RCC 7860 (cell line): Measurements from ENCODE around the gene PSORS1C2.

Source experiments
- DNase-seq: peaks from one replicate; pipeline ENCODE4 v3.0.0-alpha.2; 2015; ENCODE audit warnings: low spot score
- FAIRE-seq: peaks from 2 replicates; lab custom pipeline; 2012; peaks lifted over from hg19 to GRCh38; lab: Jason Lieb, UNC

Gene PSORS1C2

DNA sequence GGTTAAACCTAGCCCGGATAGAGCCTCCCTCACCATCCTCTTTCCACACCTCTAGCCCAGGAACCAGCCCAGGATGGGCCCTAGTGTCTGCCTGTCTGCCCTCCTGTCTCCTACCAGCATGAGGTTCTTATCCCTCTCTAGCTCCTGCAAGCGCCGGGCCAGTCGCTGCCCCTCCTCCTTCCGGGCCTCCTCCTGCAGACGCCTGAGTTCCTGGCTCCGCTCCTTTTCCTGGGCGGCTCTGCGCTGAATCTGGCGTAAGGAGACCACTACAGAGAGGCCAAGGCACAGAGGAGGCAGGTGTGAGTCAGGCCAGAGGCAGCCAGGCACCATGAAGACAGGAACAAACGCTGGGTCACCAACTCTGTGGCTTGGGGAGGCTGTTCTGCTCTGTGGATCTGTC is 4.3 kb upstream of the PSORS1C2 start:
- DNase-seq (peak; percentile 83), FAIRE-seq (peak; percentile 63)

GRCh38 chr6:31142361-31142761 is 3.5 kb upstream of the PSORS1C2 start:
- DNase-seq (no peak), FAIRE-seq (no peak)

- DNase-seq (no peak), FAIRE-seq (no peak)
Observed at GRCh38 chr6:31140643-31141042, 1.8 kb upstream of the PSORS1C2 start.

DNA sequence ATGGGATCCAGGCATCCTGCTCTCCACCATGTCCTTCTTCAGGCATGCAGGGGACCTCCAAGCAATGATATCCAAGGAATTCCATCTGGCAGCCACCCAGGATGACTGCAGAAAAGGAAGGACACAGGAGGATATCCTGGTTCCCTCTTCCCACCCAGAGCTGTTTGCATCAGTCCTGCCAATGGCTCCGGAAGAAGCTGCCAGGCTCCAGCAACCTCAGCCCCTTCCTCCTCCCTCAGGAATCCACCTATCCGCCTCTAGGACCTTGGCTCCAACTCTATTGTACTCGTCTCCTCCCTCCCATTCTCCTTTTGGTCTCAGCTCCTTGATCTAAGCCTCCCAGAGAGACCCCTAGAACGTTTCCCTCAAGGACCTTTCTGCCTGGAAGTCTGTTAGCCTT is 733 bp upstream of the PSORS1C2 start:
- FAIRE-seq = no peak
- DNase-seq = peak; percentile 72

DNA sequence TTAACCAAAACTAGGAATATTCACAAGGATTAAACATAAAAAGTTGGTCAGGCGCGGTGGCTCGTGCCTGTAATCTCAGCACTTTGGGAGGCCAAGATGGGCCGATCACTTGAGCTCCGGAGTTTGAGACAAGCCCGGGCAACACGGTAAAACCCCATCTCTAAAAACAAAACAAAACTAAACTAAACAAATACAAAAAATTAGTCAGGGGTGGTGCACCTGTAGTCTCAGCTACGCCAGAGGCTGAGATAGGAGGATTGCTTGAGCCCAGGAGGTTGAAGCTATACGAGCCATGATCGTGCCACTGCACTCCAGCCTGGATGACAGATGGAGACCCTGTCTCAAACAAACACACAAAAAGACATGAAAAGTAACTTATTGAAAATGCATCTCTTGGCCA is 3.2 kb downstream of the PSORS1C2 start:
- FAIRE-seq (no peak), DNase-seq (no peak)

DNA sequence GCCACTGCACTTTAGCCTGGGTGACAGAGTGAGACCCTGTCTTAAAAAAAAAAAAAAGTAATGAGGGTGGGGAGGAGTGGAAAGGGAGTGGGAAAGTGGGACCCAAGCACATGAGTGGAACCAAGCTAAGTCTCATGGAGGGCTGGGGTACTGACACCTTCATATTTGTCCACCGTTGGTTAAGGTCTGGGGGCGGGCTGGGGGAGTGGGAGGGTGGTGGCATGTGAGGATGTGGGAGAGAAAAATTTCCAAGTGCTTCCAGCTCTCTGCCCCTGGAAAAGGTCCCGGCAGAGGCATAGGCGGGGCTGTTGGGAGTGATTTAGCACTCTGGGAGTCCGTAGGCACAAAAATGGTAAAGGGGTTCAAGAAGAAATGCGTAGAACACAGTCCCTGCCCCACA is 6.1 kb downstream of the PSORS1C2 start:
- FAIRE-seq = no peak
- DNase-seq = no peak

DNA sequence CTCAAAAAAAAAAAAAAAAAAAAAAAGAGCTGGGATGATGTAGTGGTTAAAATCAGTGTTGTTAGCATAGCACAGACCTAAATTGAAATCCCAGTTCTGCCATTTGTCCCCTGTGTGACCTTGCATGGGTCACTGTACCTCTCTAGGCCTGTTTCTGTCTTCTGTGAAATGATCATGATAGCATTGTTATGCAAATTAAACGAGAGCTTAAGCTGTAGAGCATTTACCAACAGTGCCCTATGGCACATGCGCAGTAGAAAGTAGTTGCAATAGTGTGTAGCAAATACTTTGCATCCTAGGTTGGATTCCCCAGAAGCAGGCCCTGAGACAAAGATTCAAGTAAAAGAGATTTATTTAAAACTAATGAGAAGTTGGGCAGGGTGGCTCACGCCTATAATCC is 7.3 kb downstream of the PSORS1C2 start:
- no peak for DNase-seq
- no peak for FAIRE-seq

- no peak for FAIRE-seq
- no peak for DNase-seq
Observed at GRCh38 chr6:31130751-31131150, 8.1 kb downstream of the PSORS1C2 start.

DNA sequence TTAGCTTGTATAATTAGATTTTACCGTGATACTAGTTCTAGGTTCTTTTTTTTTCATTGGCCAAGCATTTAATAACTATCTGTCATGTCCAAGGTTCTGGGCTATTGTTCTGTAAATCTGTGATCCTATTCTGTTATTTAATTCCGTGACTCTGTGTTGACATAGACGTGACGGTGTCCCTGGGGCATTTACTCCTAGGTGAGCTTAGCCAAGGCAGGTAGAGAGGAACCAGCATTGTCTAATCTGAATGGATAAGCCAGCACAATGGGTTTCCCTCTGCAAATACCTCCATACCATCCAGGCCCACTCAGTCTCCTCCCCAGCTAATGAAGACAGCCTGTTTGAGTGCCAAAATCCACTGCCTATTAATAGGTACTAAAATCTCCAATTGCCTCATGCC is 9.7 kb downstream of the PSORS1C2 start:
- DNase-seq (no peak), FAIRE-seq (no peak)

DNA sequence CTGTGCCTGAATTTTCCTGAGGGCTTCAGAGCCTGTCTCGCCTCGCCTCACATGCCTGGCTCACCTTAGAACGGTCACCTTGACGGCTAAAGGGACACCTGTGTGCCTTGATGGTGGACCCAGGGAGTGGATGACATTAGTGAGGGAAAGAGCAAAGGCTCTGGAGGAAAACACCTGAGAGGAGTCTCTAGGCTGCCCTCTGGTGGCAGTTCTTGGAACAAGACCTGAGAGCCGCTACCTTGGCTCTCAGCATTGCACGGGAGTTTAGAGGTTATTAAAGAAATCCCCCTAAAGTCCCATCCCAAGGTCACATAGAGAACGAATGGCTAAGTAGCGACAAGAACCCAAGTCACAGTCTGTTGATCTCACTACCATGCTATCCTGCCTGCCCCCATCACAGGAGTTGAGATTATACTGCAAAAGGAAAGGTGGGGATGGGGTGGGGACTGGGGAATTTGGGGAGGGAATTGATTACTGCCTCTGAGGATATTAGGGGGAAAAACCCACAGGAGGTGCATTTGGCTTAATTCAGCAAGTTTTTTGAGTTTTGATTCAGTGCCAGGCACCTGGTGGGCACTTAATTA is 10.7 kb downstream of the PSORS1C2 start:
- FAIRE-seq (no peak), DNase-seq (peak; percentile 11)

DNA sequence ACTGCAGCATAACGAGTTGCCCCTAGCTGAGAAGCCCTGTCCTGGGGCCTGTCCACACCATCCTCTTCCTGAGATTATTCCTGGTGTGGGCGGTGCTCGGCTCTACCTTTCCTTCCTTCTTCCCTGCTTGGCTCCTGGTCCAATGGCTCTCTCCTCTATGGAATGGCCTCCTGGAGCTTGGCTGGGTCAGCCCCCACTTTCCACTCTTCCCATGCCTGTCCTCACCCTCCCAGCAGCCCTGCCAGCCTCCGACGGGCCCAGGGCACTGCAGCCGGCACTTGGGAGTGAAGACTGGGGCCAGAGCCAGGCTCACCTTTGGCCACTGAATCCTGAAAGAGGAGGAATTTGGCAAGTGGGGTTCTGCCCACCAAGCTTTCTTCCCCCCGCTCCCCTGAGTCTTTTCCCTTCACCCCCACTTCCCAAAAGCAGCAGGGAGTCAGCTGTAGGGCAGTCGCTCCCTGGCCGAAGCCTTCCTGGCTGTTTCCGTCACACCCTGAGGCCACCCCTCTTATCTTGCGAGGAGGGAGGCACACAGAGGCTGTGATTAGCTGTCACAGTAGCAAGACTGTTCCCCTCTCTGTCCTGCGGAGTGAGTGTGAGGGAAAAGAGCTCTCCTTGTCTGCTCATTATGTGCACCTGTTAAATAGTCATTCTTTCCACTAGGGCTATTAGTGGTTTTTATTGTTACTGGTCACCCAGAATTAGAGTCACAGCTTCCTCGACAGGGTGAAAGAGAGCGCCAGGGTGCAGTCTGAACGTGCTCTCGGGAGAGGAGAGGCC is 12.3 kb downstream of the PSORS1C2 start:
- no peak for FAIRE-seq
- no peak for DNase-seq

GRCh38 chr6:31125586-31126363 is 13.1 kb downstream of the PSORS1C2 start:
- DNase-seq (peak; percentile 34), FAIRE-seq (no peak)

DNA sequence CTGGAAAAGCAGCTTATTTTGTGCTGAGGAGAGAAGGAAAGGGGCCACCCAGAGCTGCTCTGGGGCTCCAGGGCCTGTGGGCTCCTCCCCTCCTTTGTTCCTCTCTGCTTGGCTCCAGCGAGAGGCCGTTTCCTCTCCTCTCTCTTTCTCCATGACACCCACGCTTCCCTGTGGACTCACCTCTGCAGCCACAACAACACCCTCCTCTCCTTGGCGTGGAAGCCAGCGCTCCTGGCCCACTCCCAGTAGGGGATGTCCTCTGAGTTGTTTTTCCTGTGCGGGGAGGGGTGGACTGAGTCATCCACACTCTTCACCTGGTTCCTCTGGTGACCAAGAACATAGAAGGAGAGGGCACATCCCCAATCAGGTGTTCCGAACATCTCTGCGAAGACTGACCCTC is 13.7 kb downstream of the PSORS1C2 start:
- DNase-seq = peak; percentile 40
- no peak for FAIRE-seq

DNA sequence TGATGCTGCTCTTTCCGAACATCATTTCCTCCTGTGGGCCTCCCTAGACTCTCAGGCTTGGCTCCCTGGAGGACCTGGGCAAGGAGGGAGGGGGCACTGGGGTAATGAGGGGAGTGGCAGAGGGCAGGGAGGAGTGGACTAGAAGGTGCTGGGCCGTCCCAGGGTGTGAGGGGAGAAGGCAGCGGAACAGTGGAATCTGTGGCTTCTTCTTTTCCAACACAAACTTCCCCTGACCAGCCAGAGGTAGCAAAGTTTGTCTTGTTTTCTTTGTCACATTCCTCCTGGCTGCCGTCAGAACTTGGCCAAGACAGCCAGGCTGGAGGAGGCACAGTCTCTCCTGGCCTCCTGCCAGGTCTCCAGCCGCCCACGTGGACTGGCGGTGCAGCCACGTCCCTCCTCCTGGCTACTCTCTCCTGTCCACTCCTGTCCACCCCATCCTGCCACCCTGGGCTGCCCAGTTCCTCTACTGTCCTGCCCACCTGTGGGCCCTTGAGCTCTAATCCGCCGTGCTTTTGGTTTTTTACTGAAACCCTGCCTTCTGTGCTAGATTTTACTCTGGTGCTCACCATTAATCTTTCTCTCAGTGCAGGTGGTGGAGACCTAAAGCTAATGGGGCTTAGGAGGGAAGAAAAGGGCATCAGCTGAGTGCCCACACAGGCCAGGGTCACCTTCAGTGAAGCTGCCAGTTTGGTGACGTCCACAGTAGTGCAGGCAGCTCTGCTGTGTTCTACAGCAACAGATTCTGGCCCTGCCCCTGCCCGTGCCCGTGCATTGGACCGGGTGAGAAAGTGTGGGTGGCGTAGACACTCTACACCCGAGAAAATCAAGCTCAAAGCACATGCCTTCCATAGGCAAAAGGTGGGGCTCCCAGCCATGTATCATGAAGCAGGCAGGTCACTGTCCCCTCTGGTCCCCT is 15.8 kb downstream of the PSORS1C2 start:
- peak; percentile 94 for DNase-seq

GRCh38 chr6:31121131-31121790 is 17.6 kb downstream of the PSORS1C2 start:
- DNase-seq = no peak
- no peak for FAIRE-seq

More for the DNA sequence above, 15.8 kb downstream of the PSORS1C2 start:
- peak; percentile 88 for FAIRE-seq

DNA sequence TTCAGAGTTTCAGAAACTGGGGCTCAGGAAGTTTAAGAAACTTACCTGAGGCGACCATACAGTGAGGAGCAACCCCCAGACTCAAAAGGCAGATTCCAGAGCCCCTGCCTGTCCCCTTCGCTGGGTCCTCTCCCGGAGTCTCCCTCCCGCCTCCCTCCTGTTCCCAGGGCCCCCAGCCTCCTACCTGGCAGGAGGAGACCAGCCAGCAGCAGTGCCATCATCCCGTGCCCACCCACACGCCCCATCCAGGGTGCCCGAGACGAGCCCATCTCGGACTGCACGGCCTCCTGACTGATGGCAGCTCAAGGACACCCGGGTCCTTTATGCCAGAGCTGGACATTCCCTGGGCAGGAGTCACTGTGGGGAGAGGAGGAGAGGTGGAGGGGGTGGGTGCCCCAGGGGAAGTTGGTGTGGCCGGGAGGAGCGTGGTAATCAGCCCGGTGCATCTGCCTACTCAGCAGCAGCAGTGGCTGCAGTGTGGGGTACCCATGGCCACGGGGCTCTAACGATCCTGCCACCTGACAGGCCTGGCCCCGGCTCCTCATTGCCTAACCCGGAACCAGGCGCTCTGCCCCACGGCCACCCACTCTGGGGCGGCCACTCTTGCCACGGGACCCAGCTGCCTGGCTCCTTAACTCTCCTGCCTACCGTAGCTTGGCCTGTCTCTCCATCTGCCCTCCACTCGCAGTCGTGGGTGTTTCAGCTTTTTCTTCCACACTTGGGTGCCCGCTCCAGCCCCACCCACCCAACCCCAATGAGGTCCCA is 18.5 kb downstream of the PSORS1C2 start, which contains the start of gene CDSN:
Gene CDSN (minus strand): TSS at position 296 of the 765 bp plus-strand sequence. CDS start 27 bp downstream, at position 269.
- DNase-seq (no peak), FAIRE-seq (no peak)

GRCh38 chr6:31118178-31118577 is 20.7 kb downstream of the PSORS1C2 start:
- no peak for DNase-seq
- no peak for FAIRE-seq

GRCh38 chr6:31116661-31117385 is 22.0 kb downstream of the PSORS1C2 start:
- FAIRE-seq (no peak), DNase-seq (no peak)
